Spleen (tissue), 11 donors: Measurements from ENCODE around the gene DCN. TPM values are rescaled to one million over a fixed set of nuclear protein-coding genes. Genes with fewer than 3 reads are reported as not detected.

ENCODE experiments used
- DNase-seq: peaks from one replicate; pipeline ENCODE4 v3.0.0-alpha.2; 2020
- H3K27ac ChIP-seq, 8 donors: fragments of 200-600 bp; sonication (generic) in 7 of 8; 1 replicate in 4 of 8; 2 replicates in 4 of 8; pipeline versions ENCODE4 v1.5.0 to v1.8.0; 2016 to 2021; ENCODE audit warnings: inconsistent platforms in 4 of 8, mild to moderate bottlenecking in 4 of 8, moderate library complexity in 1 of 8
- H3K27me3 ChIP-seq, 7 donors: fragments of 200-600 bp; sonication (generic) in 6 of 7; replicated peaks in 1 of 7; 1 replicate in 4 of 7; 2 replicates in 3 of 7; pipeline versions ENCODE4 v1.5.0 to v1.8.0; 2016 to 2021; ENCODE audit warnings: inconsistent platforms in 3 of 7, mild to moderate bottlenecking in 1 of 7
- H3K36me3 ChIP-seq, 6 donors: fragments of 200-600 bp; sonication (generic) in 5 of 6; 1 replicate in 4 of 6; 2 replicates in 2 of 6; pipeline versions ENCODE4 v1.5.0 to v1.8.0; 2016 to 2021; ENCODE audit warnings: inconsistent platforms in 2 of 6
- H3K4me1 ChIP-seq, 6 donors: fragments of 200-600 bp; sonication (generic) in 5 of 6; 1 replicate in 3 of 6; 2 replicates in 3 of 6; pipeline versions ENCODE4 v1.5.0 to v1.8.0; 2016 to 2021; ENCODE audit warnings: inconsistent platforms in 3 of 6
- H3K4me3 ChIP-seq, 8 donors: fragments of 200-600 bp; sonication (generic) in 7 of 8; 1 replicate in 4 of 8; 2 replicates in 4 of 8; pipeline versions ENCODE4 v1.5.0 to v1.8.0; 2016 to 2021; ENCODE audit warnings: inconsistent platforms in 4 of 8, mild to moderate bottlenecking in 4 of 8, moderate library complexity in 2 of 8
- H3K9me3 ChIP-seq, 8 donors: fragments of 200-600 bp; sonication (generic) in 7 of 8; 1 replicate in 4 of 8; 2 replicates in 4 of 8; pipeline versions ENCODE4 v1.5.0 to v1.8.0; 2016 to 2021; ENCODE audit warnings: inconsistent platforms in 4 of 8
- CTCF ChIP-seq, 11 experiments: fragments of 200-600 bp in 7 of 11; fragments of 450-650 bp in 4 of 11; sonication (generic) in 4 of 11; IDR thresholded peaks in 8 of 11; conservative IDR thresholded peaks in 3 of 11; 1 replicate in 7 of 11; 2 replicates in 4 of 11; pipeline versions ENCODE4 v1.4.0 to v1.8.0; 2016 to 2021; ENCODE audit warnings: antibody characterized with exemption in 11 of 11, inconsistent platforms in 4 of 11, mild to moderate bottlenecking in 1 of 11
- POLR2A ChIP-seq, 3 donors: fragments of 450-650 bp; IDR thresholded peaks; one replicate each; pipeline ENCODE4 v1.5.1; 2017; ENCODE audit warnings: antibody characterized with exemption in 3 of 3, mild to moderate bottlenecking in 1 of 3
- POLR2AphosphoS5 ChIP-seq, 3 donors: sonication (generic); formaldehyde crosslinking; IDR thresholded peaks; one replicate each; pipeline ENCODE4 v1.5.1; 2017; ENCODE audit warnings: antibody characterized with exemption in 3 of 3
- WGBS, 5 donors: extraction: QIAGEN DNeasy Blood & Tissue Kit in 3 of 5; methylation state at CpG; one replicate each; pipeline versions ENCODE4 v1.1.5 to v1.1.7; 2013 to 2018; 5-methylcytosine and 5-hydroxymethylcytosine counted together
- intact Hi-C: fragments of 100-400 bp; cut with DNase I; formaldehyde crosslinking; loops from one replicate; pipeline ENCODE4 v1.15.0; 2023; ENCODE audit warnings: low total_unique reads
- polyA plus RNA-seq, 3 donors: library from polyadenylated mRNA; stranded (reverse); fragments of 200-250 nt; gene quantifications; one replicate each; pipeline ENCODE4 v1.2.1, GENCODE V29; 2013
- total RNA-seq, 7 donors: library from RNA; depleted of rRNA in 3 of 7; stranded (reverse); fragments of >200 nt in 3 of 7; fragmentation: NEBNext Ultra II Directional in 4 of 7; extraction: Animal tissue kit (Norgen Biotek cat#: 25700) in 4 of 7; gene quantifications; one replicate each; pipeline versions ENCODE4 v1.1.0 to v1.2.1, GENCODE V29; 2016 to 2021
- donor health status: healthy with polysubstance abuse.
- donor health status: DM: no; HTN: no; CAD: no; lungs with moderate emphysema.
- donor health status: DM: no; HTN: no; CAD: no.
- donor health status: Bipolar disorder and iron deficiency.
- donor health status: healthy.
- donor health status: DM: no; HTN: no; CAD: no.
- donor health status: DM: yes; HTN: yes; CAD: no.

DCN gene
- total and polyA plus RNA-seq, 10 donors = 1.6 to 60.1 (median 7.7) TPM

GRCh38 chr12:91127751-91128150 lies 54.9 kb downstream of the DCN start:
- no peak overlapping the region for H3K27ac ChIP-seq
- no peak for TF ChIP-seq POLR2A (IDR thresholded peaks at IDR 0.05)
- no peak for TF ChIP-seq CTCF (IDR thresholded peaks at IDR 0.05 in 8 of 11, conservative IDR thresholded peaks at IDR 0.05 in 3 of 11)
- TF ChIP-seq POLR2AphosphoS5 (IDR thresholded peaks at IDR 0.05) = no peak
- H3K36me3 ChIP-seq = no peaks in the 10 kb centered on the region
- no peak for DNase-seq
- intact Hi-C loops = no loop called here
- WGBS, 5 donors = 77 to 93% (median 86%) methylated on average over 3 of the region's 3 CpGs
- H3K27me3 ChIP-seq = no peaks in the 10 kb centered on the region
- no peaks in the 10 kb centered on the region for H3K4me1 ChIP-seq
- peaks cover 0 to 6% (median 0%) of the 10 kb centered on the region in 8 donors for H3K9me3 ChIP-seq
- H3K4me3 ChIP-seq = no peak overlapping the region

DNA sequence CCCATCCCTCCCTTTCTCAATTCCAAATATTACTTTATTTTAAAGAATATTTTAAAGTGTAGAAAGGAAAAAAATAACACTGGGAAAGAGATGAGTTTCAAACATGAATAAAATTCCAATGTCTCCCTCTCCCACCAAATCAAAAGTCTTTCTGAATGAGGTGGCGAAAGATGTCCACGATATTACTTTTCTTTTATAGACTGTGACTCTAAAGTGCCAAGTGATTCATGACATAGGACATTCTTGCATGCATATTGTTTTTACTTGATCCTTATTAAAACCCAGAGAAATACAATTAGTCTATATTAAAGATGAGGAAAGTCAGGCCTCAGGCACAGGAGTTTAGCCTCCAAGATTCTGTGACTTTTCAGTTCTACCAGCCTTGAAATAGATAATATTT lies 55.3 kb downstream of the DCN start:
- no peaks in the 10 kb centered on the region for H3K36me3 ChIP-seq
- no peak for DNase-seq
- no peak overlapping the region for H3K4me3 ChIP-seq
- H3K27ac ChIP-seq = no peak overlapping the region
- intact Hi-C loops = no loop called here
- H3K27me3 ChIP-seq = no peaks in the 10 kb centered on the region
- 94 to 97% (median 94%) methylated on average over 2 of the region's 2 CpGs for WGBS, 5 donors
- H3K4me1 ChIP-seq = no peaks in the 10 kb centered on the region
- H3K9me3 ChIP-seq = peaks cover 0 to 6% (median 0%) of the 10 kb centered on the region in 8 donors
- TF ChIP-seq POLR2AphosphoS5 (IDR thresholded peaks at IDR 0.05) (no peak), POLR2A (IDR thresholded peaks at IDR 0.05) (no peak), CTCF (IDR thresholded peaks at IDR 0.05 in 8 of 11, conservative IDR thresholded peaks at IDR 0.05 in 3 of 11) (no peak)

DNA sequence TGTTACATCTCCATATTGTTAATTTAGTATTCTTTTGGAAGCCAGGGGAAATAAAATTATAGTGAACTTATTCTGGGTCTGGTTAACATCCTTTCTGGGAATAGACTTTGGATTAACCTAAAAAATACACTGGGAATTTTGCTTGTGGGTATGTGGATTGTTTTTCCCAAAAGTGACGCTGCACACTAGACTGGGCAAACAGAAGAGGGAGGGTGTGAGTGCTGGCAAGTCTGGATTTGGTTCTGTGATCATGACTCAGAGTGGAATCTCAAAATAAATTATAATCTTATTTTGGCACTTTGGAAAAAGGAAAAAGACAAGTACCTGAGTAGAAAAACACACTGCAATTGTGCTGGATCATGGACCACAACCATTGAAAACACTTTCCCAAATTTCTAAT lies 56.1 kb downstream of the DCN start:
- WGBS, 5 donors = 84 to 96% (median 91%) methylated on average over 1 of the region's 1 CpG
- Histone ChIP-seq H3K4me3 (no peak overlapping the region), H3K9me3 (peaks cover 0 to 6% (median 0%) of the 10 kb centered on the region in 8 donors), H3K36me3 (no peaks in the 10 kb centered on the region), H3K27me3 (no peaks in the 10 kb centered on the region), H3K27ac (no peak overlapping the region), H3K4me1 (no peaks in the 10 kb centered on the region)
- no peak for DNase-seq
- TF ChIP-seq CTCF (IDR thresholded peaks at IDR 0.05 in 8 of 11, conservative IDR thresholded peaks at IDR 0.05 in 3 of 11) = no peak
- no peak for TF ChIP-seq POLR2AphosphoS5 (IDR thresholded peaks at IDR 0.05)
- TF ChIP-seq POLR2A (IDR thresholded peaks at IDR 0.05) = no peak
- intact Hi-C loops = no loop called here

DNA sequence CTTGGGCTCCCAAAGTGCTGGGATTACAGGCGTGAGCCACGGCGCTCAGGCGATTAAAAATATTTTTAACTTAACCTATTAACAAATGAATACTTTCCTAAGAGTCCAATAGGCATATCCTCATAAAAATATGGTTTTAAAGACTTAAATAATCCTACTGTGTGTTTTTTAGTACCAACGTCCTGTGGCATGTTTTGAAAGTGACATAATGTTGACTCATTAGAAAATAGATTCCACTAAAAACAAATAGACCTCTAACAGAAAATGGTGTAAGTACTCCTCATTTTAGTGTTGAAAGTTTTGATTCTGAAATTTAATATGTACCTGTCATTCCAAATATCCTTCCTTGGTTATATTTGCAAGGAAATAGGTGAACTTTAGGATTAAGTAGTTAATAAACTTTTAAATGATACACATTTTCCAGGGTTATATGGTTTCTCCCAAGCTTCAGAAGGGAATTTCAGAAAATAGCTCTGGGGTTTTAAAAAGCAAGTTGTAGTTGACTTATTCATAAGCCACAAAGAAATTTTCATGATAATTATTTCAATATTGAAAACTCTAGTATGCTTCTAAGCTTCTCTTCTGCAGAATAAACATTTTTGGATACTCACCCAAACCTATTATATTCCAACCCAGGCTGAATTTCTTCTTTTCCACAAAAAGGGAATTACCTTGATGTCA lies 59.2 kb downstream of the DCN start:
- peaks cover 0 to 6% (median 0%) of the 10 kb centered on the region in 8 donors for H3K9me3 ChIP-seq
- H3K27ac ChIP-seq = no peak overlapping the region
- WGBS, 5 donors = 89 to 95% (median 89%) methylated on average over 5 of the region's 5 CpGs
- TF ChIP-seq POLR2AphosphoS5 (IDR thresholded peaks at IDR 0.05) (no peak), POLR2A (IDR thresholded peaks at IDR 0.05) (no peak), CTCF (IDR thresholded peaks at IDR 0.05 in 8 of 11, conservative IDR thresholded peaks at IDR 0.05 in 3 of 11) (no peak)
- H3K4me3 ChIP-seq = no peak overlapping the region
- intact Hi-C loops = no loop called here
- no peaks in the 10 kb centered on the region for H3K4me1 ChIP-seq
- H3K36me3 ChIP-seq = no peaks in the 10 kb centered on the region
- no peaks in the 10 kb centered on the region for H3K27me3 ChIP-seq
- no peak for DNase-seq
